Caco-2 (cell line): Measurements from ENCODE around the gene LILRB3. TPM values are rescaled to one million over a fixed set of nuclear protein-coding genes. Genes with fewer than 3 reads are reported as not detected.

ENCODE experiments used
- BruUV-seq: library from RNA; stranded (reverse); fragments of 400-500 nt; replicated peaks from 2 replicates; lab custom pipeline; 2021; lab: Mats Ljungman, UMichigan
- CTCF ChIA-PET: fragments of 300-600 bp; sonication (Branson Sonifier 250); formaldehyde crosslinking; loops from one replicate; lab custom pipeline; 2022; ENCODE audit warnings: antibody characterized with exemption; lab: Charles Lee
- POLR2A ChIA-PET: fragments of 300-600 bp; sonication (Branson Sonifier 250); formaldehyde crosslinking; loops from one replicate; lab custom pipeline; 2022; ENCODE audit warnings: antibody characterized with exemption; lab: Charles Lee
- DNase-seq, 2 experiments: peaks; one replicate each; pipeline versions ENCODE4 v3.0.0 to v3.0.0-alpha.2; 2020 to 2022
- H3K27me3 ChIP-seq: replicated peaks from 2 replicates; pipeline ENCODE4 v1.6.0; 2011; ENCODE audit warnings: low read length; ENCODE audit not compliant: control insufficient read depth, insufficient read depth
- H3K36me3 ChIP-seq: 2 replicates; pipeline ENCODE4 v1.5.1; 2011; ENCODE audit warnings: low read length; ENCODE audit not compliant: control insufficient read depth, insufficient read depth
- H3K4me1 ChIP-seq: fragments of 250-450 bp; sonication (Bioruptor Pico); 2 replicates; pipeline ENCODE4 v1.5.1; 2020; ENCODE audit warnings: mild to moderate bottlenecking
- H3K4me3 ChIP-seq: 2 replicates; pipeline ENCODE4 v1.5.1; 2011; ENCODE audit warnings: low read depth, mild to moderate bottlenecking, control low read depth, low read length
- H3K9me3 ChIP-seq: fragments of 250-450 bp; sonication (Bioruptor Pico); 2 replicates; pipeline ENCODE4 v1.5.1; 2020; ENCODE audit warnings: mild to moderate bottlenecking, moderate library complexity
- H3K27ac Mint-ChIP-seq: one replicate; pipeline ENCODE4 v1.8.0; 2022; ENCODE audit warnings: mixed read lengths; ENCODE audit not compliant: unreplicated experiment
- H3K27me3 Mint-ChIP-seq: one replicate; pipeline ENCODE4 v1.8.0; 2022; ENCODE audit warnings: mixed read lengths; ENCODE audit not compliant: insufficient read depth, unreplicated experiment
- H3K36me3 Mint-ChIP-seq: one replicate; pipeline ENCODE4 v1.8.0; 2022; ENCODE audit warnings: mild to moderate bottlenecking, mixed read lengths; ENCODE audit not compliant: insufficient read depth, unreplicated experiment
- H3K4me1 Mint-ChIP-seq: one replicate; pipeline ENCODE4 v1.8.0; 2022; ENCODE audit warnings: low read depth, mixed read lengths; ENCODE audit not compliant: unreplicated experiment
- H3K4me3 Mint-ChIP-seq: one replicate; pipeline ENCODE4 v1.8.0; 2022; ENCODE audit warnings: mild to moderate bottlenecking, moderate library complexity, mixed read lengths; ENCODE audit not compliant: unreplicated experiment
- H3K9me3 Mint-ChIP-seq: one replicate; pipeline ENCODE4 v1.8.0; 2022; ENCODE audit warnings: mixed read lengths; ENCODE audit not compliant: unreplicated experiment
- intact Hi-C: fragments of 100-400 bp; cut with micrococcal nuclease; formaldehyde crosslinking; loops from one replicate; pipeline ENCODE4 v1.10.0; 2022; ENCODE audit not compliant: unreplicated experiment
- total RNA-seq: library from RNA; stranded (reverse); gene quantifications from 2 replicates; pipeline ENCODE4 v1.2.3, GENCODE V29; 2022
- TF ChIP-seq, protein P1 (sequence below), 2 experiments: fragments of 200-600 bp in 1 of 2; IDR thresholded peaks; 1 replicate in 1 of 2; 2 replicates in 1 of 2; pipeline versions ENCODE4 v1.5.1 to v1.8.0; 2011 to 2022; ENCODE audit warnings: antibody characterized with exemption in 1 of 2, control low read depth in 1 of 2, inconsistent platforms in 1 of 2, low read depth in 1 of 2, low read length in 1 of 2, mild to moderate bottlenecking in 1 of 2, moderate library complexity in 1 of 2; ENCODE audit not compliant: insufficient read depth in 1 of 2, severe bottlenecking in 1 of 2, unreplicated experiment in 1 of 2

Gene LILRB3
- total RNA-seq, 1 experiment from 2014 or later: not detected

DNA sequence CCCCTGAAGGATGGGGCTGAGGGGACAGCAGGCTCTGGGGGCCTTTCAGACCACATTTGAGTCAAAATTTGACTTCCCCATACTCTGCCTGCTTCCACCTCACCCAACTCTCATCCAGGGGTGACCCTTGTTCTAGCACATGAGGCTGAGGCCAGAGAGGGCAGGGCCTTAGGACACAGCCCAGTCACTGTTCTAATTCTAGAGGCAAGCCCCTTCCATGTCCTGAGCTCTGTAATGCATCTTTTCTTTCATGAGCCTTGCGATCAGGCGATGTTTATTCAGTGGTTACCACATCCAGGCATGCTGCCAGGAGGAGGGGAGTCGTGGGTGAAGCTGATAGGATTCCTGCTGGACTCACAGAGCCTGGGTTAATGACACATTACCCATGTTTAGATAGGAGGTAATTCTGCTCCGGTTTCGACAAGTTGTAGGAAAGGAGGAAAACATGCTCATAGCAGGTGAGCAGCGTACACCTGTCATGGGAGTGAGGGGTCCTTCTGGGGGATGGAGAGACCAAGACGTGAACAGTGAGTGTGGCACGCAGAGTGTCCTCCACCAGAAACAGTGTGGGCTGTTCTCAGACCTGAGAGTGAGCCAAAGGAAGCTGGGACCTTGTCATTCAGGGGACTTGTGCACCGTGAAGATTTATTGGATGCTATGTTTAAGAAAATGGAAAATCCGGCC is 12.9 kb downstream of the LILRB3 start:
- Histone ChIP-seq H3K4me1 (peaks cover 65% of the 10 kb centered on the region), H3K9me3 (no peaks in the 10 kb centered on the region), H3K36me3 (peaks cover 12% of the 10 kb centered on the region), H3K27me3 (no peaks in the 10 kb centered on the region), H3K4me3 (no peak overlapping the region)
- TF ChIP-seq, protein P1, sequence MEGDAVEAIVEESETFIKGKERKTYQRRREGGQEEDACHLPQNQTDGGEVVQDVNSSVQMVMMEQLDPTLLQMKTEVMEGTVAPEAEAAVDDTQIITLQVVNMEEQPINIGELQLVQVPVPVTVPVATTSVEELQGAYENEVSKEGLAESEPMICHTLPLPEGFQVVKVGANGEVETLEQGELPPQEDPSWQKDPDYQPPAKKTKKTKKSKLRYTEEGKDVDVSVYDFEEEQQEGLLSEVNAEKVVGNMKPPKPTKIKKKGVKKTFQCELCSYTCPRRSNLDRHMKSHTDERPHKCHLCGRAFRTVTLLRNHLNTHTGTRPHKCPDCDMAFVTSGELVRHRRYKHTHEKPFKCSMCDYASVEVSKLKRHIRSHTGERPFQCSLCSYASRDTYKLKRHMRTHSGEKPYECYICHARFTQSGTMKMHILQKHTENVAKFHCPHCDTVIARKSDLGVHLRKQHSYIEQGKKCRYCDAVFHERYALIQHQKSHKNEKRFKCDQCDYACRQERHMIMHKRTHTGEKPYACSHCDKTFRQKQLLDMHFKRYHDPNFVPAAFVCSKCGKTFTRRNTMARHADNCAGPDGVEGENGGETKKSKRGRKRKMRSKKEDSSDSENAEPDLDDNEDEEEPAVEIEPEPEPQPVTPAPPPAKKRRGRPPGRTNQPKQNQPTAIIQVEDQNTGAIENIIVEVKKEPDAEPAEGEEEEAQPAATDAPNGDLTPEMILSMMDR (IDR thresholded peaks at IDR 0.05; ENCODE audit: insufficient read depth in 1 of 2, low read depth in 1 of 2, low read length in 1 of 2, severe bottlenecking in 1 of 2, unreplicated experiment in 1 of 2): no peak
- no peaks in the 10 kb centered on the region for H3K27me3 Mint-ChIP-seq
- intact Hi-C loops: loop anchor here (2.0 kb wide), 2 partner anchors 21 to 37 kb away; partner anchors contain the start of gene TMC4
- peak overlapping the region; percentile 45 for H3K4me3 Mint-ChIP-seq
- peak overlapping the region; percentile 78 for H3K27ac Mint-ChIP-seq
- DNase-seq: peak; percentile 70 to 79
- H3K36me3 Mint-ChIP-seq: peaks cover 88% of the 10 kb centered on the region
- peaks cover 41% of the 10 kb centered on the region for H3K4me1 Mint-ChIP-seq
- H3K9me3 Mint-ChIP-seq: no peaks in the 10 kb centered on the region
- no TSS peak for BruUV-seq
- POLR2A ChIA-PET: interaction anchor here (0.6 to 3.1 kb wide), 6 partner anchors 9 to 758 kb away, joined by 3 to 19 read pairs (median 5); partner anchors contain the start of genes LENG1 and MBOAT7
- CTCF ChIA-PET: interaction anchor here (0.7 to 0.9 kb wide), 2 partner anchors 42 to 56 kb away, joined by 3 read pairs; no protein-coding TSS in a partner anchor

DNA sequence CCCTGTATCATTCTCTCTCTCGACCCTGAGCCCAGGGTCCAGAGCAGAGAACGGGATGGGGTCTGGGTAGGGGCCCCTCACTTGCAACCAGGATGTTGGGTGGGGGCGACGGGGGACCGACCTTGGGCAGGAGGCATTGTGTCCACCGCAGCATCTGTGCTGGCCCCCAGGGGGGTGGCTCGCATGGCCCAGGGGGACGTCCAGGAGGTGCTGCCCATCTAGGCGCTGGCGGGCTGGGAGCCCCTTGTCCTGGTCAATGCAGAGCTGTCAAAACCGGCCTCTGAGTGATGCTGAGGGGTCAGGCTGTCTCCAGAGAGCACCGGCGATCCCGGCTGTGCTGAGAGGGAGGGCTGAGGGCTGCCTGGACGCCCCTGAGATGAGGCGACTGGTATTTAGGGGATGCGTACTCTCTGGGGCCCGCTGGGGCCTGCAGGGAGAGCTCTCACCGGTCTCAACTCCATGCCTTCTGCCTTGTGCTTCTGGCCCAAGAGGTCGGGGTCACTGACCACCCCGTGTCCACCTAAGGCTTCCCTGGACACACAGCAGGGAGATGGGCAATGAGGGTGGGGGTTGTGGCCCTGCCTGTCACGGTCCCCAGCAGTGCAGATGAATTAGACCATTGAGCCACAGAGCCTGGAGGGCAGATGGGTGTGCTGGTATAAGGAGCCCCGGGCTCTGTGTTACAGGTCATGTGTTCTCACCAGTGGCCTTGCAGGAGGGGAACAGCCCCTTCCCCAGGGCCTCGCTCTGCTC is 13.6 kb downstream of the LILRB3 start:
- Mint-ChIP-seq H3K27ac (peak overlapping the region; percentile 78), H3K4me1 (peaks cover 48% of the 10 kb centered on the region), H3K4me3 (peak overlapping the region; percentile 45), H3K36me3 (peaks cover 93% of the 10 kb centered on the region), H3K9me3 (no peaks in the 10 kb centered on the region), H3K27me3 (no peaks in the 10 kb centered on the region)
- peak; percentile 43 to 65 for DNase-seq
- ChIA-PET CTCF (interaction anchor here (0.9 kb wide), 1 partner anchor 57 kb away, joined by 3 read pairs; no protein-coding TSS in a partner anchor), POLR2A (interaction anchor here (1.0 to 4.8 kb wide), 5 partner anchors 8 to 50 kb away, joined by 3 to 36 read pairs (median 7); partner anchors contain the start of genes LENG1, MBOAT7 and TSEN34)
- no peak overlapping the region for H3K4me3 ChIP-seq
- no TSS peak for BruUV-seq
- TF ChIP-seq, protein P1 (IDR thresholded peaks at IDR 0.05; ENCODE audit: insufficient read depth in 1 of 2, low read depth in 1 of 2, low read length in 1 of 2, severe bottlenecking in 1 of 2, unreplicated experiment in 1 of 2): no peak
- H3K27me3 ChIP-seq: no peaks in the 10 kb centered on the region
- H3K9me3 ChIP-seq: no peaks in the 10 kb centered on the region
- intact Hi-C loops: loop anchor here (2.0 kb wide), 1 partner anchor 36 kb away; the partner anchor contains the start of gene TMC4
- H3K4me1 ChIP-seq: peaks cover 72% of the 10 kb centered on the region
- H3K36me3 ChIP-seq: peaks cover 13% of the 10 kb centered on the region

DNA sequence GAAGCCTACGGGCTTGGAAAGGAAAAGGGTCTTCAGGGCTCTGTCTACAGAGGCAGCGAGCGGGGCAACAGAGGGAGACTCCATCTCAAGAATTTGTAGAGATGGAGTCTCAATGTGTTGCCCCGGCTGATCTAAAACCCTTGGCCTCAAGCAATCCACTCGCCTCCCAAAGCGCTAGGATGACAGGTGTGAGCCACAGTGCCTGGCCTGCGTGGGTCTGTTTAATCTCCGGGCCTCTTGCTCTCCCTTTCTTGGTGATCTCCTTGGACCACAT is 14.1 kb downstream of the LILRB3 start:
- ChIA-PET CTCF (no interaction called here), POLR2A (interaction anchor here (1.1 to 4.8 kb wide), 3 partner anchors 7 to 36 kb away, joined by 3 to 36 read pairs (median 7); partner anchors contain the start of genes MBOAT7, TMC4 and TSEN34)
- no peak for DNase-seq
- BruUV-seq: no TSS peak
- H3K27me3 Mint-ChIP-seq: no peaks in the 10 kb centered on the region
- peak overlapping the region; percentile 78 for H3K27ac Mint-ChIP-seq
- TF ChIP-seq, protein P1 (IDR thresholded peaks at IDR 0.05; ENCODE audit: insufficient read depth in 1 of 2, low read depth in 1 of 2, low read length in 1 of 2, severe bottlenecking in 1 of 2, unreplicated experiment in 1 of 2): no peak
- no peaks in the 10 kb centered on the region for H3K27me3 ChIP-seq
- intact Hi-C loops: loop anchor here (2.0 kb wide), 1 partner anchor 36 kb away; the partner anchor contains the start of gene TMC4
- peaks cover 48% of the 10 kb centered on the region for H3K4me1 Mint-ChIP-seq
- H3K36me3 ChIP-seq: peaks cover 15% of the 10 kb centered on the region
- H3K4me3 ChIP-seq: no peak overlapping the region
- peaks cover 76% of the 10 kb centered on the region for H3K4me1 ChIP-seq
- no peaks in the 10 kb centered on the region for H3K9me3 ChIP-seq
- H3K9me3 Mint-ChIP-seq: no peaks in the 10 kb centered on the region
- H3K4me3 Mint-ChIP-seq: peak overlapping the region; percentile 45
- peaks cover 99% of the 10 kb centered on the region for H3K36me3 Mint-ChIP-seq
